Heart left ventricle (tissue), 13 donors: ENCODE results near the gene ARHGAP29.

Source experiments
- POLR2A ChIP-seq, 2 donors: fragments of 450-650 bp; IDR thresholded peaks; one replicate each; pipeline ENCODE4 v1.6.1; 2017; ENCODE audit warnings: antibody characterized with exemption in 2 of 2, mild to moderate bottlenecking in 2 of 2, moderate library complexity in 2 of 2
- TF ChIP-seq, protein P1 (sequence below), 12 donors: fragments of 200-600 bp; sonication (generic) in 4 of 12; IDR thresholded peaks; one replicate each; pipeline versions ENCODE4 v1.5.0 to v1.8.0; 2018 to 2022; ENCODE audit warnings: antibody characterized with exemption in 12 of 12, mild to moderate bottlenecking in 5 of 12
- donor health status: ischemic (EF 13 %, LVEDD 7.1; RV severe dilation, severe dysfunction).
- donor health status: DM: no; HTN: yes; CAD: no.
- donor health status: DM: no; HTN: no; CAD: no.
- donor health status: ischemic (EF 25% LVEDD 6.9; RV normal size, moderate dysfunction).
- donor health status: ischemic (EF 25% LVEDD 5.7; RV mildly dilated, moderate dysfunction).
- donor health status: ischemic (EF 35%, LVEDD 5.7; RV mildly dilated, moderate dysfunction).
- donor health status: nonischemic (EF 11% LVEDD 7.7; RV severe dilation, severe dysfunction).
- donor health status: DM: yes; HTN: yes; CAD: no.
- donor health status: PGD.
- donor health status: ischemic (EF 29% LVEDD 5.4; RV normal size, mild dysfunction).
- donor health status: nonischemic (EF 23%, LVEDD 6.1; RV moderate dilation, normal function).

GRCh38 chr1:94254073-94254810, 16.9 kb upstream of the ARHGAP29 start:
- TF ChIP-seq, protein P1, sequence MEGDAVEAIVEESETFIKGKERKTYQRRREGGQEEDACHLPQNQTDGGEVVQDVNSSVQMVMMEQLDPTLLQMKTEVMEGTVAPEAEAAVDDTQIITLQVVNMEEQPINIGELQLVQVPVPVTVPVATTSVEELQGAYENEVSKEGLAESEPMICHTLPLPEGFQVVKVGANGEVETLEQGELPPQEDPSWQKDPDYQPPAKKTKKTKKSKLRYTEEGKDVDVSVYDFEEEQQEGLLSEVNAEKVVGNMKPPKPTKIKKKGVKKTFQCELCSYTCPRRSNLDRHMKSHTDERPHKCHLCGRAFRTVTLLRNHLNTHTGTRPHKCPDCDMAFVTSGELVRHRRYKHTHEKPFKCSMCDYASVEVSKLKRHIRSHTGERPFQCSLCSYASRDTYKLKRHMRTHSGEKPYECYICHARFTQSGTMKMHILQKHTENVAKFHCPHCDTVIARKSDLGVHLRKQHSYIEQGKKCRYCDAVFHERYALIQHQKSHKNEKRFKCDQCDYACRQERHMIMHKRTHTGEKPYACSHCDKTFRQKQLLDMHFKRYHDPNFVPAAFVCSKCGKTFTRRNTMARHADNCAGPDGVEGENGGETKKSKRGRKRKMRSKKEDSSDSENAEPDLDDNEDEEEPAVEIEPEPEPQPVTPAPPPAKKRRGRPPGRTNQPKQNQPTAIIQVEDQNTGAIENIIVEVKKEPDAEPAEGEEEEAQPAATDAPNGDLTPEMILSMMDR (IDR thresholded peaks at IDR 0.05) = no peak
- no peak for TF ChIP-seq POLR2A (IDR thresholded peaks at IDR 0.05)
